Natural killer cell (primary cell): ENCODE data around the gene TRIM6. TPM values are rescaled to one million over a fixed set of nuclear protein-coding genes. Genes with fewer than 3 reads are reported as not detected.

Experiments used
- ATAC-seq, 3 donors: fragments of 150-1000 bp in 2 of 3; fragments of 200-7000 bp in 1 of 3; cut with Tn5 transposase; 1 replicate in 1 of 3; 2 replicates in 2 of 3; pipeline ENCODE4 v1.10.0; 2021; ENCODE audit warnings: mild to moderate bottlenecking in 2 of 3, moderate library complexity in 2 of 3
- DNase-seq, 2 donors: peaks; one replicate each; pipeline versions ENCODE4 v3.0.0 to v3.0.0-alpha.2; 2013 to 2021; ENCODE audit warnings: mixed read lengths in 1 of 2
- H3K27ac ChIP-seq: one replicate; pipeline ENCODE4 v1.5.1; 2013; ENCODE audit warnings: mild to moderate bottlenecking, low read length
- H3K27me3 ChIP-seq: one replicate; pipeline ENCODE4 v1.6.1; 2013; ENCODE audit warnings: low read length; ENCODE audit not compliant: control insufficient read depth, insufficient read depth
- H3K36me3 ChIP-seq: one replicate; pipeline ENCODE4 v1.6.1; 2013; ENCODE audit warnings: low read length; ENCODE audit not compliant: control insufficient read depth, insufficient read depth
- H3K4me1 ChIP-seq: one replicate; pipeline ENCODE4 v1.6.1; 2013; ENCODE audit warnings: low read length; ENCODE audit not compliant: control insufficient read depth, insufficient read depth
- H3K4me3 ChIP-seq: one replicate; pipeline ENCODE4 v1.5.1; 2013; ENCODE audit warnings: low read length
- H3K9me3 ChIP-seq: one replicate; pipeline ENCODE4 v1.6.1; 2013; ENCODE audit warnings: low read length; ENCODE audit not compliant: control insufficient read depth, insufficient read depth
- H3K27ac Mint-ChIP-seq, 2 donors: one replicate each; pipeline ENCODE4 v1.8.0; 2022; ENCODE audit warnings: mild to moderate bottlenecking in 2 of 2, mixed read lengths in 2 of 2, moderate library complexity in 1 of 2
- H3K27me3 Mint-ChIP-seq, 2 donors: one replicate each; pipeline ENCODE4 v1.8.0; 2022; ENCODE audit warnings: low read depth in 2 of 2, mixed read lengths in 2 of 2
- H3K36me3 Mint-ChIP-seq: one replicate; pipeline ENCODE4 v1.8.0; 2022; ENCODE audit warnings: mixed read lengths
- H3K4me1 Mint-ChIP-seq, 2 donors: one replicate each; pipeline ENCODE4 v1.8.0; 2022; ENCODE audit warnings: mixed read lengths in 2 of 2
- H3K4me3 Mint-ChIP-seq: one replicate; pipeline ENCODE4 v1.8.0; 2022; ENCODE audit warnings: mild to moderate bottlenecking, moderate library complexity, mixed read lengths
- H3K9me3 Mint-ChIP-seq, 2 donors: one replicate each; pipeline ENCODE4 v1.8.0; 2022; ENCODE audit warnings: mixed read lengths in 2 of 2
- WGBS: methylation state at CpG from one replicate; pipeline ENCODE4 v1.1.7; 2013; ENCODE audit warnings: missing lambda C conversion rate; ENCODE audit not compliant: insufficient coverage; 5-methylcytosine and 5-hydroxymethylcytosine counted together
- intact Hi-C: fragments of 100-400 bp; cut with micrococcal nuclease; formaldehyde crosslinking; loops from one replicate; pipeline ENCODE4 v1.14.2; 2022
- total RNA-seq, 4 donors: library from RNA; stranded (reverse); fragments of 120-200 nt in 1 of 4; gene quantifications; one replicate each; pipeline versions ENCODE4 v1.2.3 to v1.2.4, GENCODE V29; 2013 to 2022
- TF ChIP-seq, protein P1 (sequence below): fragments of 200-600 bp; IDR thresholded peaks from one replicate; pipeline ENCODE4 v1.8.0; 2022; ENCODE audit warnings: antibody characterized with exemption

Gene TRIM6
- total RNA-seq, 3 donors from 2014 or later (not counting 1 experiment from before 2014, with no cell fraction given) = 1.1 TPM; not detected in 2

DNA sequence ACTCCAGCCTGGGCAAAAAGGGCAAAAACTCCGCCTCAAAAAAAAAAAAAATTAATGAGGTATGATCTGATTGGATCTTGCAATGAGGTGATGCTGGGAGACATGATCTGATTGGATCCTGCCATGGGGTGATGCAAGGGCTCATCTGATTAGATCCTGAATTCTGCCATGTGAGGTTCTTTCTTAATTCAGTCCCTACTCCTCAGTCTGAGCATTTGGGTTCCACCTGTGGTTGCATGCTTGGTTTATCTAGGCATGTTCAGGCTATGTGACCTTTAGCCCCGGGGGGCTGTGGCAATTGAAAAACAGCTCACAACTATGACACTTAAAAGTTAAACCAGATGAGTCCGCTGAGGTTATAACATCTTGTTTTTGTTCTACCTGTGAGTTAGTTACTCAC, 4.8 kb upstream of the TRIM6 start:
- TF ChIP-seq, protein P1, sequence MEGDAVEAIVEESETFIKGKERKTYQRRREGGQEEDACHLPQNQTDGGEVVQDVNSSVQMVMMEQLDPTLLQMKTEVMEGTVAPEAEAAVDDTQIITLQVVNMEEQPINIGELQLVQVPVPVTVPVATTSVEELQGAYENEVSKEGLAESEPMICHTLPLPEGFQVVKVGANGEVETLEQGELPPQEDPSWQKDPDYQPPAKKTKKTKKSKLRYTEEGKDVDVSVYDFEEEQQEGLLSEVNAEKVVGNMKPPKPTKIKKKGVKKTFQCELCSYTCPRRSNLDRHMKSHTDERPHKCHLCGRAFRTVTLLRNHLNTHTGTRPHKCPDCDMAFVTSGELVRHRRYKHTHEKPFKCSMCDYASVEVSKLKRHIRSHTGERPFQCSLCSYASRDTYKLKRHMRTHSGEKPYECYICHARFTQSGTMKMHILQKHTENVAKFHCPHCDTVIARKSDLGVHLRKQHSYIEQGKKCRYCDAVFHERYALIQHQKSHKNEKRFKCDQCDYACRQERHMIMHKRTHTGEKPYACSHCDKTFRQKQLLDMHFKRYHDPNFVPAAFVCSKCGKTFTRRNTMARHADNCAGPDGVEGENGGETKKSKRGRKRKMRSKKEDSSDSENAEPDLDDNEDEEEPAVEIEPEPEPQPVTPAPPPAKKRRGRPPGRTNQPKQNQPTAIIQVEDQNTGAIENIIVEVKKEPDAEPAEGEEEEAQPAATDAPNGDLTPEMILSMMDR = no peak
- Mint-ChIP-seq H3K27me3 (peaks cover under 1 to 4% of the 10 kb centered on the region in 2 donors), H3K9me3 (no peaks in the 10 kb centered on the region), H3K27ac (no peak overlapping the region), H3K4me1 (peaks cover 2 to 8% of the 10 kb centered on the region in 2 donors), H3K4me3 (no peak overlapping the region), H3K36me3 (no peaks in the 10 kb centered on the region)
- no peaks in the 10 kb centered on the region for H3K36me3 ChIP-seq
- H3K27ac ChIP-seq = no peak overlapping the region
- H3K9me3 ChIP-seq = no peaks in the 10 kb centered on the region
- WGBS = 91% methylated on average over 3 of the region's 3 CpGs
- H3K27me3 ChIP-seq = no peaks in the 10 kb centered on the region
- no peak overlapping the region for H3K4me3 ChIP-seq
- peaks cover 8% of the 10 kb centered on the region for H3K4me1 ChIP-seq
- DNase-seq (no peak), ATAC-seq (no peak)
- intact Hi-C loops = no loop called here

DNA sequence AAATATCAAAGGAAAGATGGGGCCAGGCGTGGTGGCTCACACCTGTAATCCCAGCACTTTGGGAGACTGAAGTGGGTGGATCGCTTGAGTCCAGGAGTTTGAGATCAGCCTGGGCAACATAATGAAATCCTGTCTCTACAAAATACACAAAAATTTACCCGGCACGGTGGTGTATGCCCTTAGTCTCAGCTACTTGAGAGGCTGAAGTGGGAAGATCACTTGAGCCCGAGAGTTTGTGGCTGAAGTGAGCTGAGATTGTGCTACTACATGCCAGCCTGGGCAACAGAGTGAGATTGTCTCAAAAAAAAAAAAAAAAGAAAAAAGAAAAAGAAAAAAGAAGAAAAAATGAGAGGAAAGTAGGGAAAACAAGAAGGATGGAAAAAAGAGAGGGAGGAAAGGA, 3.8 kb upstream of the TRIM6 start:
- WGBS = over 99% methylated on average over 5 of the region's 5 CpGs

DNA sequence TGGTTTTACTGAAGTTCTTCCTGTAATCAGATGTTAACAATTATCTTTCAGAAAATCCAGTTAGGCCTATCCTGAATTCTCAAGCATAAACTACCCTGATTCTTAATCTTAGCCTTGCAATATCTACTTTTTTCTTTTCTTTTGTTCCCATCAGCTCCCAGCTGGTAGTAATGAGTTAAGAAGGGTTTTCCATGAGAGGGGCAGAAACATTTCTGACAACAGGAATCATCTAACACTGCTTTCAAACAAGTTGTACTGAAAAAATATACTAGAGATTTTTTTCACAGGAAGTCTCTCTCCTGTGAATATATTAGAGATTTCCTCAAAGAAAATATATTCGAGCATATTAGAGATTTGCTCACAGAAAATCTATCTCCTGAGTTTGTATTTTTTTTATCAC, 3.3 kb upstream of the TRIM6 start:
- Histone ChIP-seq H3K36me3 (no peaks in the 10 kb centered on the region), H3K27me3 (no peaks in the 10 kb centered on the region), H3K4me3 (no peak overlapping the region), H3K9me3 (no peaks in the 10 kb centered on the region), H3K27ac (no peak overlapping the region), H3K4me1 (peaks cover 11% of the 10 kb centered on the region)
- Mint-ChIP-seq H3K4me3 (no peak overlapping the region), H3K27ac (no peak overlapping the region), H3K36me3 (no peaks in the 10 kb centered on the region), H3K27me3 (peaks cover 7 to 10% of the 10 kb centered on the region in 2 donors), H3K9me3 (no peaks in the 10 kb centered on the region), H3K4me1 (peaks cover 7 to 12% of the 10 kb centered on the region in 2 donors)
- TF ChIP-seq, protein P1 = no peak
- DNase-seq (no peak), ATAC-seq (no peak)
- WGBS = no CpG with 5 or more reads among the region's 1 CpG
- intact Hi-C loops = no loop called here

More for the DNA sequence above, 3.8 kb upstream of the TRIM6 start:
- peaks cover 7 to 10% of the 10 kb centered on the region in 2 donors for H3K27me3 Mint-ChIP-seq
- no peaks in the 10 kb centered on the region for H3K27me3 ChIP-seq
- H3K27ac Mint-ChIP-seq = no peak overlapping the region
- H3K27ac ChIP-seq = no peak overlapping the region
- TF ChIP-seq, protein P1 = no peak
- no peak overlapping the region for H3K4me3 Mint-ChIP-seq
- peaks cover 7 to 12% of the 10 kb centered on the region in 2 donors for H3K4me1 Mint-ChIP-seq
- H3K4me1 ChIP-seq = peaks cover 11% of the 10 kb centered on the region
- DNase-seq (no peak), ATAC-seq (no peak)
- no peaks in the 10 kb centered on the region for H3K9me3 ChIP-seq
- no peaks in the 10 kb centered on the region for H3K36me3 Mint-ChIP-seq
- no peaks in the 10 kb centered on the region for H3K36me3 ChIP-seq
- no peaks in the 10 kb centered on the region for H3K9me3 Mint-ChIP-seq
- H3K4me3 ChIP-seq = no peak overlapping the region
- intact Hi-C loops = no loop called here

DNA sequence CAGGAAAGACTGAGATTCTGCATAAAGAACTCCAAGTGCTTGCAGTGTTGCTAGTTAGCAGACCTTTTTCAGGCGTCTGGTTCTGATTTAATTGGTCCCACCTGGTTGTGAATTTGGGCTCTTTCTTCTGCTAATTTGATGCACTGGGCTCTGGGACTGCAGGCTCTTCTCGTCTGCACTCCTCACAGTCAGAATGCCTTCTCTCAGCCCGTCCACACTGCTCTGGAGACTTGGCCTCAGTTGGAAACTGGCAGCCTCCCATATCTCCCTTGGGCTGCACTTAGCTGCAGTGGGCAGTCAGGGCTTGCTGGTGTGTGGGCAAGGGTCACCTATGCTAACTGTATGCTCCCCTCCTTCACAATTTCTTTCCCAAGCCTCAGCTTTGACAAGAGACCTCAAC, 1.5 kb downstream of the TRIM6 start:
- Mint-ChIP-seq H3K27me3 (peaks cover 7 to 13% of the 10 kb centered on the region in 2 donors), H3K4me1 (peaks cover 7 to 12% of the 10 kb centered on the region in 2 donors), H3K27ac (no peak overlapping the region), H3K4me3 (peak overlapping the region; percentile 57), H3K9me3 (no peaks in the 10 kb centered on the region), H3K36me3 (no peaks in the 10 kb centered on the region)
- ATAC-seq = no peak
- intact Hi-C loops = no loop called here
- Histone ChIP-seq H3K27ac (no peak overlapping the region), H3K36me3 (no peaks in the 10 kb centered on the region), H3K27me3 (no peaks in the 10 kb centered on the region), H3K9me3 (no peaks in the 10 kb centered on the region), H3K4me1 (peaks cover 11% of the 10 kb centered on the region), H3K4me3 (no peak overlapping the region)
- TF ChIP-seq, protein P1 = no peak
- 84% methylated on average over 3 of the region's 3 CpGs for WGBS
- DNase-seq = no peak
